Endodermal cell (in vitro differentiated cells): ENCODE measurements around the gene FAM163A. TPM values are rescaled to one million over a fixed set of nuclear protein-coding genes. Genes with fewer than 3 reads are reported as not detected.

Source experiments
- DNase-seq: peaks from one replicate; pipeline ENCODE4 v3.0.0-alpha.2; 2017
- H3K27ac ChIP-seq: 2 replicates; pipeline ENCODE4 v1.5.1; 2013; ENCODE audit warnings: mild to moderate bottlenecking, low read depth, low read length, moderate library complexity
- H3K27me3 ChIP-seq: 2 replicates; pipeline ENCODE4 v1.6.1; 2013; ENCODE audit warnings: mild to moderate bottlenecking, low read length, moderate library complexity; ENCODE audit not compliant: insufficient read depth, control insufficient read depth, poor library complexity, severe bottlenecking
- H3K36me3 ChIP-seq: 2 replicates; pipeline ENCODE4 v1.7.0; 2013; ENCODE audit warnings: mild to moderate bottlenecking, low read length, moderate library complexity; ENCODE audit not compliant: control insufficient read depth, insufficient read depth
- H3K4me1 ChIP-seq: one replicate; pipeline ENCODE4 v1.7.0; 2013; ENCODE audit warnings: low read length; ENCODE audit not compliant: control insufficient read depth, insufficient read depth
- H3K4me3 ChIP-seq: 2 replicates; pipeline ENCODE4 v1.5.1; 2013; ENCODE audit warnings: mild to moderate bottlenecking, low read length, moderate library complexity
- H3K9ac ChIP-seq: 2 replicates; pipeline ENCODE4 v1.6.1; 2013; ENCODE audit warnings: mild to moderate bottlenecking, low read length, moderate library complexity; ENCODE audit not compliant: poor library complexity, severe bottlenecking; ENCODE audit errors: extremely low read depth
- H3K9me3 ChIP-seq: 2 replicates; pipeline ENCODE4 v1.6.1; 2013; ENCODE audit warnings: mild to moderate bottlenecking, low read length, moderate library complexity; ENCODE audit not compliant: control insufficient read depth
- H3K27ac Mint-ChIP-seq: 2 replicates; pipeline ENCODE4 v1.8.0; 2020; ENCODE audit warnings: mixed read lengths
- H3K27me3 Mint-ChIP-seq: 2 replicates; pipeline ENCODE4 v1.8.0; 2021; ENCODE audit warnings: mild to moderate bottlenecking, mixed read lengths; ENCODE audit not compliant: insufficient read depth
- H3K36me3 Mint-ChIP-seq: 2 replicates; pipeline ENCODE4 v1.8.0; 2020; ENCODE audit warnings: low read depth, mixed read lengths
- H3K4me1 Mint-ChIP-seq: 2 replicates; pipeline ENCODE4 v1.8.0; 2020; ENCODE audit warnings: mixed read lengths
- H3K4me3 Mint-ChIP-seq: 2 replicates; pipeline ENCODE4 v1.8.0; 2020; ENCODE audit warnings: mild to moderate bottlenecking, moderate library complexity, mixed read lengths
- H3K9me3 Mint-ChIP-seq: 2 replicates; pipeline ENCODE4 v1.8.0; 2020; ENCODE audit warnings: mild to moderate bottlenecking, mixed read lengths
- CTCF ChIP-seq: fragments of 200-600 bp; sonication (generic); conservative IDR thresholded peaks from 2 replicates; pipeline ENCODE4 v1.5.0; 2021; ENCODE audit warnings: antibody characterized with exemption, mild to moderate bottlenecking
- WGBS, 2 experiments: methylation state at CpG; one replicate each; pipeline versions ENCODE4 v1.1.5 to v1.1.7; 2013; ENCODE audit warnings: missing lambda C conversion rate in 2 of 2, mixed read lengths in 1 of 2; ENCODE audit not compliant: insufficient coverage in 1 of 2, insufficient read length in 1 of 2; 5-methylcytosine and 5-hydroxymethylcytosine counted together
- total RNA-seq, 2 donors: library from RNA; stranded (reverse); fragmentation: NEBNext Ultra II Directional in 1 of 2; extraction: Animal tissue kit (Norgen Biotek cat#: 25700) in 1 of 2; gene quantifications; 2 replicates in 1 of 2; 3 replicates in 1 of 2; pipeline ENCODE4 v1.2.1, GENCODE V29; 2021

Gene FAM163A
- total RNA-seq, 2 donors from 2014 or later: not detected

DNA sequence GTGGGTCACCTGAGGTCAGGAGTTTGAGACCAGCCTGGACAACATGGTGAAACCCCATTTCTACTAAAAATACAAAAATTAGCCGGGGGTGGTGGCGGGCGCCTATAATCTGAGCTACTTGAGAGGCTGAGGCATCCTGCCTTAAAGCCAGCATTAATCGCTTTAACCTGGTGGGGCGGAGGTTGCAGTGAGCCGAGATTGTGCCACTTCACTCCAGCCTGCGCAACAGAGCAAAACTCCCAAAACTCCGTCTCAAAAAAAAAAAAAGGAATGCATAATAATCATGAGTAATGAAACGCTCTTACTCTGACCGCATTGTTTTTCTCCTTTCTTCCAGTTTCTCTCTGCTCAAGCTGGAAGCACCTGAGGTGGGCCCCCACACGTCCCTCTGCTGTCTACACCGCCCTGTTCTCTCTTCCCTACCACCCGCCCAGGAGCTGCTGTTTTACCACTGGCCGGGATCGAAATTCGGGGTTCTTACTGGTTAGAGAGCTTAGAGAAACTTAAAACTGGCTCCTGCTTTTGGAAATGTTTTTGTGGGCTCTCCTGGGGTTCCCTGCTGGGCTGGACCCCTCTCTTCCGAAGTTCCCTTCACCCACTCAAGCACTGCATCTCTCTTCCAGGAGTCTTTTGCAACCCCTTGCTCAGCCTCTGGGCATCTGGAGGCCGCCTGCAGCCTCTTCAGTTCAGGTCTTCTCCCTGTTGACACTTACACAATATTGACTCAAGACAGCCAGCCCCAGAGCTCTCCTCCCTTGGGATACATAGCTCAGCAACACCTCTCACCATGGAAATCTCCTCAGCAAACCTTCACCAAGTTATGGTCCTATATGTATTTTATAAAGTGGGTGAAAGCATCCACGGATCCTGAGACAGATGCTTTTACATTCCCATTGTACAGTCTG lies 62.5 kb downstream of the FAM163A start:
- no peak overlapping the region for H3K9ac ChIP-seq
- Mint-ChIP-seq H3K36me3 (no peaks in the 10 kb centered on the region), H3K27me3 (peaks cover 5% of the 10 kb centered on the region), H3K9me3 (no peaks in the 10 kb centered on the region), H3K4me3 (no peak overlapping the region), H3K4me1 (peaks cover 5% of the 10 kb centered on the region), H3K27ac (no peak overlapping the region)
- no peaks in the 10 kb centered on the region for H3K27me3 ChIP-seq
- H3K27ac ChIP-seq: no peak overlapping the region
- H3K4me3 ChIP-seq: no peak overlapping the region
- H3K9me3 ChIP-seq: no peaks in the 10 kb centered on the region
- WGBS, 2 experiments: 92% methylated on average over 13 to 19 of the region's 19 CpGs
- H3K36me3 ChIP-seq: no peaks in the 10 kb centered on the region
- no peaks in the 10 kb centered on the region for H3K4me1 ChIP-seq
- TF ChIP-seq CTCF: no peak
- no peak for DNase-seq

DNA sequence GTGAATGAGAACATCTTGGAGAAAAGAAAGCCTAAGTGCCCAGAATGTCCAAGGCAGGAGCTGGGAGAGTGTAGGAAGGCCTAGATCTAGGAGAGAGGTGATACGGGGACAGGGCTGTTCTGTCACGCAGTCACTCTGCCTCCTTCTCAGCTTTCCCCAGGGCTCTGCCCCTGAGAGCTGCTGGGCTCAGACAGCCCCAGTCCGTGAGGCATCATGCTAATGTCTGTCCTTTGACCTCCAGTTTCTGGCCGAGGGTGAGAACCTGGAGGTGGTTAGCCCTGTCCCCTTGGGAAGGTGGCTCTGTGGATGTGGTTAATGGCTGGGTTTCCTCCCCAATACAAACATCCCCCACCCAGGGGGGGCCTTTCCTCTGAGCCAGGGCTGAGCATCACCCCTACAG lies 63.2 kb downstream of the FAM163A start:
- Histone ChIP-seq H3K9ac (no peak overlapping the region), H3K27ac (no peak overlapping the region), H3K36me3 (no peaks in the 10 kb centered on the region), H3K27me3 (peaks cover 4% of the 10 kb centered on the region), H3K4me1 (no peaks in the 10 kb centered on the region), H3K9me3 (no peaks in the 10 kb centered on the region), H3K4me3 (no peak overlapping the region)
- no peak for TF ChIP-seq CTCF
- no peak overlapping the region for H3K27ac Mint-ChIP-seq
- no peaks in the 10 kb centered on the region for H3K36me3 Mint-ChIP-seq
- H3K27me3 Mint-ChIP-seq: peaks cover 9% of the 10 kb centered on the region
- 79 to 95% methylated on average over 3 of the region's 4 CpGs for WGBS, 2 experiments
- H3K9me3 Mint-ChIP-seq: no peaks in the 10 kb centered on the region
- no peak overlapping the region for H3K4me3 Mint-ChIP-seq
- peaks cover 3% of the 10 kb centered on the region for H3K4me1 Mint-ChIP-seq
- no peak for DNase-seq

DNA sequence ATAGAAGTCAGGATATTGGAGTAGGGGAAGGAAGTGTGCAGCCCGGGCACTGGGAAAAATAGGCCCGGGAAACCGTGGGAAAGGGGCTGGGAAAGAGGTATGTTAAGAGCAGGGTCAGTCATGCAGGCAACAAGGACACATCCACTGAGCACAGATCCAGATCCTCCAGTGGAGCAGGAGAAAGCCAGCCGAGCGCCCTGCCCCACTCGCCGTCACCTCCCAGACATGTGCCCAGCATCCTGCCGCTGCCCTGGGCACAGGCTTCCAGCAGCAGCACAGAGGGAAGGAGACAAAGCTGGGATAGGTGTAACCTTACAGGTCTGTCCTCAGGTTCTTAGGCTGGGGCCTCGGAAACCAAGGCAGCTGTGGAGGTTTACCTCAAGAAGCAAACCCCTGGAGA lies 64.2 kb downstream of the FAM163A start:
- H3K4me3 Mint-ChIP-seq: no peak overlapping the region
- H3K4me1 ChIP-seq: no peaks in the 10 kb centered on the region
- no peaks in the 10 kb centered on the region for H3K9me3 ChIP-seq
- DNase-seq: no peak
- 92 to 100% methylated on average over 4 to 9 of the region's 9 CpGs for whole genome bisulfite sequencing, 2 experiments
- no peak for TF ChIP-seq CTCF
- no peaks in the 10 kb centered on the region for H3K36me3 ChIP-seq
- no peaks in the 10 kb centered on the region for H3K36me3 Mint-ChIP-seq
- H3K9ac ChIP-seq: no peak overlapping the region
- H3K4me3 ChIP-seq: no peak overlapping the region
- peaks cover 19% of the 10 kb centered on the region for H3K27me3 Mint-ChIP-seq
- H3K27ac ChIP-seq: no peak overlapping the region
- peaks cover 13% of the 10 kb centered on the region for H3K27me3 ChIP-seq
- no peaks in the 10 kb centered on the region for H3K9me3 Mint-ChIP-seq
- H3K27ac Mint-ChIP-seq: no peak overlapping the region
- peaks cover 3% of the 10 kb centered on the region for H3K4me1 Mint-ChIP-seq
